Measurements from ENCODE around the gene LAT. TPM values are rescaled to one million over a fixed set of nuclear protein-coding genes. Genes with fewer than 3 reads are reported as not detected.

LAT gene
- total and polyA plus RNA-seq, 2 of the 4 experiments (the other 2 are of a cell fraction) = 0.18 to 7.4 TPM

DNA sequence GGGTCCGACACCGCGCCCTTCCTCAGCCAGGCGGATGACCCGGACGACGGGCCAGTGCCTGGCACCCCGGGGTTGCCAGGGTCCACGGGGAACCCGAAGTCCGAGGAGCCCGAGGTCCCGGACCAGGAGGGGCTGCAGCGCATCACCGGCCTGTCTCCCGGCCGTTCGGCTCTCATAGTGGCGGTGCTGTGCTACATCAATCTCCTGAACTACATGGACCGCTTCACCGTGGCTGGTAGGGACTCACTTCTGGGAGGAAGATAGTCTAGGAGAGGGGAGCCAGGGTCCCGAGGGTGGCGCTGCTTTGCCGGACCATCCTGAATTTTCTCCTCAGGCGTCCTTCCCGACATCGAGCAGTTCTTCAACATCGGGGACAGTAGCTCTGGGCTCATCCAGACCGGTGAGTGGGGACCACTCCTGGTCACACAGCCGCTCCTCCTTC, 9.7 kb upstream of the LAT start:
- Histone ChIP-seq H3K27ac (ENCODE audit: insufficient read depth, low read length) (peak overlapping the region; percentile 76), H3K4me1 (ENCODE audit: control insufficient read depth, insufficient read depth, low read length) (no peaks in the 10 kb centered on the region), H3K18ac (ENCODE audit: low read depth, low read length) (no peak overlapping the region), H3K23ac (ENCODE audit: low read depth, low read length) (no peak overlapping the region), H3K36me3 (ENCODE audit: control insufficient read depth, insufficient read depth, low read length) (peaks cover 12% of the 10 kb centered on the region), H2BK120ac (ENCODE audit: low read depth, low read length) (no peak overlapping the region), H2AK9ac (replicated peaks; ENCODE audit: low read depth, low read length, poor library complexity) (peak overlapping the region; percentile 84), H2BK15ac (ENCODE audit: low read depth, low read length) (no peak overlapping the region), H3K4ac (ENCODE audit: low read depth, low read length) (peak overlapping the region; percentile 62; the same call in 1 of the 2 replicates), H3K4me2 (ENCODE audit: low read depth, low read length) (peak overlapping the region; percentile 90), H3K9me3 (ENCODE audit: control insufficient read depth, insufficient read depth, low read length) (no peaks in the 10 kb centered on the region), H4K91ac (ENCODE audit: insufficient read depth, low read depth, low read length) (peak overlapping the region; percentile 25; the same call in 1 of the 2 replicates), H3K27me3 (ENCODE audit: control insufficient read depth, insufficient read depth, low read length) (no peaks in the 10 kb centered on the region), H3K9ac (ENCODE audit: low read depth, low read length) (peak overlapping the region; percentile 85), H2BK5ac (ENCODE audit: low read depth, low read length, poor library complexity, severe bottlenecking) (no peak overlapping the region), H2AFZ (replicated peaks; ENCODE audit: low read length, poor library complexity) (peak overlapping the region; percentile 100), H4K20me1 (ENCODE audit: insufficient read depth, low read length) (0 out of 2 replicates have a peak, but pooled peaks cover 3% of the 10 kb centered on the region), H3K4me3 (ENCODE audit: insufficient read depth, low read depth, low read length) (peak overlapping the region; percentile 75), H2AK5ac (ENCODE audit: low read depth, low read length) (no peak overlapping the region), H3K9me1 (ENCODE audit: insufficient read depth, low read length) (peaks cover 7% of the 10 kb centered on the region), H3K79me1 (ENCODE audit: low read depth in 1 of 2, low read length in 2 of 2) (peaks cover 17 to 41% of the 10 kb centered on the region in 2 experiments), H3K14ac (replicated peaks; ENCODE audit: low read depth, low read length) (no peak overlapping the region), H4K5ac (ENCODE audit: low read depth, low read length) (peak overlapping the region; percentile 66; the same call in 1 of the 2 replicates), H3K56ac (ENCODE audit: extremely low read depth, insufficient read depth, low read length) (no peak overlapping the region), H4K8ac (ENCODE audit: low read depth in 2 of 2, low read length in 2 of 2) (peak overlapping the region; percentile 88 to 97; a peak in 3 of 4 replicates), H2BK20ac (ENCODE audit: low read depth, low read length) (no peak overlapping the region)
- POLR2A ChIA-PET (ENCODE audit: unreplicated experiment) = no interaction called here
- WGBS, 2 experiments (ENCODE audit: extremely low coverage in 2 of 2, insufficient read length in 1 of 2) = 6% methylated on average over 5 of the region's 30 CpGs; no CpG with 5 or more reads in 1 of the 2 experiments
- intact Hi-C loops (cut with micrococcal nuclease) (loop anchor here (10.0 kb wide), 1 partner anchor 750 kb away; no protein-coding TSS in a partner anchor), in situ Hi-C loops (cut with MboI; ENCODE audit: low sequenced_read_pairs) (no loop called here), dilution Hi-C loops (cut with HindIII; ENCODE audit: low sequenced_read_pairs, unreplicated experiment) (no loop called here)
- DNase-seq (no peak), ATAC-seq (ENCODE audit: low read depth) (peak; percentile 13)
- CTCF ChIA-PET = interaction anchor here (0.6 kb wide), 1 partner anchor 161 kb away, joined by 3 read pairs; no protein-coding TSS in a partner anchor
- no peak for TF ChIP-seq MXI1 (IDR thresholded peaks at IDR 0.05; ENCODE audit: borderline replicate concordance, low read depth, low read length)
- TF ChIP-seq CEBPB (IDR thresholded peaks at IDR 0.05; ENCODE audit: low read depth, low read length) = no peak
- TF ChIP-seq BHLHE40 (IDR thresholded peaks at IDR 0.05; ENCODE audit: low read depth, low read length) = no peak
- TF ChIP-seq CHD1 (IDR thresholded peaks at IDR 0.05; ENCODE audit: low read depth, low read length) = no peak; the same call in 1 of the 2 replicates
- TF ChIP-seq, protein P1, sequence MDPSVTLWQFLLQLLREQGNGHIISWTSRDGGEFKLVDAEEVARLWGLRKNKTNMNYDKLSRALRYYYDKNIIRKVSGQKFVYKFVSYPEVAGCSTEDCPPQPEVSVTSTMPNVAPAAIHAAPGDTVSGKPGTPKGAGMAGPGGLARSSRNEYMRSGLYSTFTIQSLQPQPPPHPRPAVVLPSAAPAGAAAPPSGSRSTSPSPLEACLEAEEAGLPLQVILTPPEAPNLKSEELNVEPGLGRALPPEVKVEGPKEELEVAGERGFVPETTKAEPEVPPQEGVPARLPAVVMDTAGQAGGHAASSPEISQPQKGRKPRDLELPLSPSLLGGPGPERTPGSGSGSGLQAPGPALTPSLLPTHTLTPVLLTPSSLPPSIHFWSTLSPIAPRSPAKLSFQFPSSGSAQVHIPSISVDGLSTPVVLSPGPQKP (IDR thresholded peaks at IDR 0.05; ENCODE audit: borderline replicate concordance, low read depth, low read length) = no peak
- TF ChIP-seq RCOR1 (IDR thresholded peaks at IDR 0.05; ENCODE audit: insufficient replicate concordance, low read length) = no peak
- no TSS peak for BruUV-seq (replicated peaks)
